Right atrium auricular region (tissue), 2 donors: ENCODE data around the gene HLA-DPA1. TPM values are rescaled to one million over a fixed set of nuclear protein-coding genes. Genes with fewer than 3 reads are reported as not detected.

Experiments used
- DNase-seq: peaks from one replicate; pipeline ENCODE4 v3.0.0-alpha.2; 2019; ENCODE audit warnings: low spot score
- H3K27ac ChIP-seq, 2 donors: fragments of 200-600 bp; sonication (generic); 1 replicate in 1 of 2; 2 replicates in 1 of 2; pipeline ENCODE4 v1.5.1; 2016 to 2019
- H3K27me3 ChIP-seq, 2 donors: fragments of 200-600 bp; sonication (generic); one replicate each; pipeline versions ENCODE4 v1.5.1 to v1.6.0; 2017 to 2019
- H3K36me3 ChIP-seq: fragments of 200-600 bp; sonication (generic); one replicate; pipeline ENCODE4 v1.5.1; 2016
- H3K4me1 ChIP-seq, 2 donors: fragments of 200-600 bp; sonication (generic); one replicate each; pipeline versions ENCODE4 v1.5.1 to v1.6.0; 2017 to 2019
- H3K4me3 ChIP-seq, 2 donors: fragments of 200-600 bp; sonication (generic); 1 replicate in 1 of 2; 2 replicates in 1 of 2; pipeline ENCODE4 v1.5.1; 2017 to 2019; ENCODE audit warnings: mild to moderate bottlenecking in 1 of 2, moderate library complexity in 1 of 2
- H3K9me3 ChIP-seq, 2 donors: fragments of 200-600 bp; sonication (generic); one replicate each; pipeline ENCODE4 v1.5.1; 2019
- total RNA-seq, 2 donors: library from RNA; depleted of rRNA; stranded (reverse); fragments of >200 nt; gene quantifications; one replicate each; pipeline ENCODE4 v1.1.0, GENCODE V29; 2016
- TF ChIP-seq, protein P1 (sequence below), 2 donors: fragments of 200-600 bp; sonication (generic); IDR thresholded peaks; one replicate each; pipeline ENCODE4 v1.5.1; 2019; ENCODE audit warnings: antibody characterized with exemption in 2 of 2

HLA-DPA1 gene
- total RNA-seq, 2 donors from 2014 or later, result 13.1 to 60.5 TPM

DNA sequence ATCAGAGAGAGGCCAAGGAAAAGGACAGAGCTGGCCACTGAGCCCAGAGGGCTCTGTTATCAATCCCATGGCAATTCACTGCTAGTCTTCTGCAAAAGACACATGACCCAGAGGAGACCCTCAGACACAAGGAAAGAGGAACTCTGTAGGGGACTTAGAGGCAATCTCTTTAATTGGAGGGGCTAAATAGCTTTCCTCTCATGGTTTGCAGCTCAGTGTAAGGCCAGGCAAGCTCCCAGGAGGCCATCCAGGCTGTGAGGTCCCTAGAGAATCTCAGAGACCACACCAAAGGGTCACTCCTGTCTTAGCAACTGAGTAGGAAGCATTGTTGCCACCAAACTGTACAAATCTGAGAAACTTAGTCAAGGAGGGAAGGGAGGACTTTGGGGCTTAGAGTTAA, 54.1 kb downstream of the HLA-DPA1 start:
- DNase-seq, result no peak
- Histone ChIP-seq H3K36me3 (no peaks in the 10 kb centered on the region), H3K4me1 (peaks cover 0 to 43% of the 10 kb centered on the region in 2 donors), H3K27me3 (peaks cover 0 to 2% of the 10 kb centered on the region in 2 donors), H3K9me3 (no peaks in the 10 kb centered on the region), H3K4me3 (peak overlapping the region in 1 of 2 donors; percentile 33), H3K27ac (peak overlapping the region; percentile 67 to 84)
- TF ChIP-seq, protein P1, sequence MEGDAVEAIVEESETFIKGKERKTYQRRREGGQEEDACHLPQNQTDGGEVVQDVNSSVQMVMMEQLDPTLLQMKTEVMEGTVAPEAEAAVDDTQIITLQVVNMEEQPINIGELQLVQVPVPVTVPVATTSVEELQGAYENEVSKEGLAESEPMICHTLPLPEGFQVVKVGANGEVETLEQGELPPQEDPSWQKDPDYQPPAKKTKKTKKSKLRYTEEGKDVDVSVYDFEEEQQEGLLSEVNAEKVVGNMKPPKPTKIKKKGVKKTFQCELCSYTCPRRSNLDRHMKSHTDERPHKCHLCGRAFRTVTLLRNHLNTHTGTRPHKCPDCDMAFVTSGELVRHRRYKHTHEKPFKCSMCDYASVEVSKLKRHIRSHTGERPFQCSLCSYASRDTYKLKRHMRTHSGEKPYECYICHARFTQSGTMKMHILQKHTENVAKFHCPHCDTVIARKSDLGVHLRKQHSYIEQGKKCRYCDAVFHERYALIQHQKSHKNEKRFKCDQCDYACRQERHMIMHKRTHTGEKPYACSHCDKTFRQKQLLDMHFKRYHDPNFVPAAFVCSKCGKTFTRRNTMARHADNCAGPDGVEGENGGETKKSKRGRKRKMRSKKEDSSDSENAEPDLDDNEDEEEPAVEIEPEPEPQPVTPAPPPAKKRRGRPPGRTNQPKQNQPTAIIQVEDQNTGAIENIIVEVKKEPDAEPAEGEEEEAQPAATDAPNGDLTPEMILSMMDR (IDR thresholded peaks at IDR 0.05), result no peak

DNA sequence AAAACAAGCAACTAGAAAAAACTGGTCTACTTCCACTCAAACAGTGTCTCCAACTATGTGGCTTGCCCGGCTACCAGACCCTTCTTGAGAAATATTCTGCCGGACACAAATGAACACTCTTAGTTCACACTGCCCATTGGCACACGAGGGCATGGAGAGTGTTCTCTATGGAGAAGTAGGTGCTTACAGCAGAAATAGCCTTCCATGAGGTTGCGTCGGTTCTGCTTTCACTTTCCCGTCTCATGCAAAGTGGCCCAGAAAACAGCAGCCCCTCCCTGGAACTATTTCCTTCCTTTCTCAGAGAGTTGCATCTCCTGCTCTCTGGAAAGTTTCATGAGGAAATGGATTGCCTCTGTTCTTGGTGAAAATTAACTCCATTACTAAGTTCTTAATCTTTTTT, 54.5 kb downstream of the HLA-DPA1 start:
- Histone ChIP-seq H3K27me3 (peaks cover 0 to 4% of the 10 kb centered on the region in 2 donors), H3K27ac (peak overlapping the region; percentile 67 to 84), H3K9me3 (no peaks in the 10 kb centered on the region), H3K4me3 (peak overlapping the region; percentile 1 to 33), H3K36me3 (no peaks in the 10 kb centered on the region), H3K4me1 (peaks cover 0 to 43% of the 10 kb centered on the region in 2 donors)
- TF ChIP-seq, protein P1 (IDR thresholded peaks at IDR 0.05), result no peak
- peak; percentile 91 for DNase-seq

DNA sequence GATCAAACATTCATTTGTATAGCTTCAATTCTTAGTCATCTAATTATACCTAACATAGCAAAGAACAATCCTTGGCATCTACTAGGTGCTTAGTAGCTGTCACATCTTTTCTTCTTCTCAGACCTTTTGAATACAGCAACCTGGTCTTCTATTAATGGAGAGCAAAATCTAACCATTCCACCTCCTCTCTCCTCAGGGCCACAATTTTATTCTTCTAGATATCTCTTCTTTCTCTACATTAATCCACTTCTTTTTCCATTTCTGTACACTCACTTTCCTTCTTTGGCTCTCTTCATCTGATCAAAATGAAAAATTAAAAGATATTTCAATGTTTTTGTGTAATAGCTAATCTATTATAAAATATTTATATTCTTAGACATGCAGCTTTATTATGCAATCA, 55.0 kb downstream of the HLA-DPA1 start:
- no peaks in the 10 kb centered on the region for H3K36me3 ChIP-seq
- no peak overlapping the region for H3K4me3 ChIP-seq
- TF ChIP-seq, protein P1 (IDR thresholded peaks at IDR 0.05), result no peak
- peaks cover 0 to 43% of the 10 kb centered on the region in 2 donors for H3K4me1 ChIP-seq
- H3K27ac ChIP-seq, result peak overlapping the region; percentile 67 to 84
- H3K27me3 ChIP-seq, result peaks cover 0 to 4% of the 10 kb centered on the region in 2 donors
- no peak for DNase-seq
- H3K9me3 ChIP-seq, result no peaks in the 10 kb centered on the region

DNA sequence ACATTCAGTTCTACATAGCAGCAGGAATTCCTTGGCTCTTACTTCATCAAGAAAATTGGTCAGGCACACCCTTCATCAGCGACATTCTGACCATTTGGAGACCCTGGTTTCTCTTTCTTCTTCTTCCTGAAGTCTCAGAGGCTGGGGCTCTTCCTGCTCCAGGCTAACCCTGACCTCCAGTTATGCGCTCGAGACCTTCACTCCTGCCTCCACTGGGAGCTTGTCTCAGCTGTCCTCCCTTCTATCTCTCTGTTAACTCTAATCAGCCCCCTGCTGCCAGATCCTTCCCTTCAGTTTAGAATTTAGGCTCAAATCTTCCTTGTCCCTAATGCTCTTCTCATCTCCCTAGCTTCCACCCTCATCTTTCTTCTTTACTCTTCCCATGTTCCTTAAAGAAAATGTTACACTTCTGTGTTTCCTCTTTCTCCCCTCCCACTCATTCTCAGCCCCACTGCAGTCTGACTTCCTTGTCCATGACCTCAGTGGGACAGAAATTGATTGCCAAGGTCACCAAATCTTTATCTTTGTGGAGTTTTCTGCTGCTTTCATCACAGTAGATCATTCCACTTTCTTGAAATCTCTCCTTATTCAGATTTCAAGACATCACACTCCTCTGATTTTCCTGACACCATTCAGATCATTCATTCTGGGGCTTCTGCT, 55.6 kb downstream of the HLA-DPA1 start:
- Histone ChIP-seq H3K27me3 (peaks cover 0 to 4% of the 10 kb centered on the region in 2 donors), H3K4me3 (no peak overlapping the region), H3K36me3 (no peaks in the 10 kb centered on the region), H3K27ac (peak overlapping the region; percentile 67 to 84), H3K9me3 (no peaks in the 10 kb centered on the region), H3K4me1 (peaks cover 0 to 43% of the 10 kb centered on the region in 2 donors)
- TF ChIP-seq, protein P1 (IDR thresholded peaks at IDR 0.05), result no peak
- no peak for DNase-seq

DNA sequence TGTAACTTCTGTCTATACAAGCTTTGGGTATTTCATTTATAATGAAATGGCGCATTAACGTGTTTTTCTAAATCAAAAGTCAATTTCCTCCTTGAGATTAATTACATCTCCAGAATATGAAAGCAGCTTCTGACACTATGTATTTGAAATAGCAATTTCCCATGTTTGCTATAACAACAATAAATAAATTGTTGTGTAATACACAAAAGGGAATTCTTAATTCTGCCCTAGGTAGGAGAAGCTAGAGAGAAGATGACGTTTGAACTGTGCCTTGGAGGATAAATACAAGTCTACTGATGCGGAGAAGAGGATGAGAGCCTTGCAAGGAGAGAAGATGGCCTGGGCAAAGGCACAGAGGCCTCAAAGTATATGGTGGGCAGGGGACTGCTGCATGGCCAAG, 56.4 kb downstream of the HLA-DPA1 start:
- no peak for DNase-seq
- Histone ChIP-seq H3K36me3 (no peaks in the 10 kb centered on the region), H3K9me3 (no peaks in the 10 kb centered on the region), H3K27ac (no peak overlapping the region), H3K27me3 (peaks cover 0 to 4% of the 10 kb centered on the region in 2 donors), H3K4me1 (peaks cover 0 to 43% of the 10 kb centered on the region in 2 donors), H3K4me3 (no peak overlapping the region)
- TF ChIP-seq, protein P1 (IDR thresholded peaks at IDR 0.05), result no peak
